T-helper 17 cell (primary cell): ENCODE measurements around the gene GRIN3B. TPM values are rescaled to one million over a fixed set of nuclear protein-coding genes. Genes with fewer than 3 reads are reported as not detected.
"Not testable (repeated sequence)": the region's sequence is repeated elsewhere in the genome, so short reads cannot be mapped to it uniquely, and the experiment has no call there.

Experiments used
- ATAC-seq: fragments of 150-1000 bp; cut with Tn5 transposase; 2 replicates; pipeline ENCODE4 v1.10.0; 2021; ENCODE audit warnings: mild to moderate bottlenecking, moderate library complexity
- DNase-seq, 3 donors: peaks; one replicate each; pipeline versions ENCODE4 v3.0.0 to v3.0.0-alpha.2; 2020 to 2021
- H3K9me3 ChIP-seq: one replicate; pipeline ENCODE4 v1.7.0; 2013; ENCODE audit warnings: low read length, mild to moderate bottlenecking; ENCODE audit not compliant: control insufficient read depth, poor library complexity, severe bottlenecking
- H3K27ac Mint-ChIP-seq: one replicate; pipeline ENCODE4 v1.8.0; 2022; ENCODE audit warnings: mild to moderate bottlenecking, moderate library complexity, mixed read lengths
- H3K27me3 Mint-ChIP-seq: one replicate; pipeline ENCODE4 v1.8.0; 2022; ENCODE audit warnings: mixed read lengths
- H3K36me3 Mint-ChIP-seq: one replicate; pipeline ENCODE4 v1.8.0; 2022; ENCODE audit warnings: low read depth, mixed read lengths
- H3K4me1 Mint-ChIP-seq: one replicate; pipeline ENCODE4 v1.8.0; 2022; ENCODE audit warnings: mild to moderate bottlenecking, mixed read lengths
- H3K4me3 Mint-ChIP-seq: one replicate; pipeline ENCODE4 v1.8.0; 2022; ENCODE audit warnings: mild to moderate bottlenecking, moderate library complexity, mixed read lengths
- total RNA-seq, 4 donors: library from RNA in 2 of 4; stranded (reverse) in 2 of 4; gene quantifications; one replicate each; pipeline ENCODE4 v1.2.3 and lab custom pipeline; 2022 to 2026

Gene GRIN3B
- total RNA-seq, 2 donors from 2014 or later, result 1.8 TPM; not detected in 1

DNA sequence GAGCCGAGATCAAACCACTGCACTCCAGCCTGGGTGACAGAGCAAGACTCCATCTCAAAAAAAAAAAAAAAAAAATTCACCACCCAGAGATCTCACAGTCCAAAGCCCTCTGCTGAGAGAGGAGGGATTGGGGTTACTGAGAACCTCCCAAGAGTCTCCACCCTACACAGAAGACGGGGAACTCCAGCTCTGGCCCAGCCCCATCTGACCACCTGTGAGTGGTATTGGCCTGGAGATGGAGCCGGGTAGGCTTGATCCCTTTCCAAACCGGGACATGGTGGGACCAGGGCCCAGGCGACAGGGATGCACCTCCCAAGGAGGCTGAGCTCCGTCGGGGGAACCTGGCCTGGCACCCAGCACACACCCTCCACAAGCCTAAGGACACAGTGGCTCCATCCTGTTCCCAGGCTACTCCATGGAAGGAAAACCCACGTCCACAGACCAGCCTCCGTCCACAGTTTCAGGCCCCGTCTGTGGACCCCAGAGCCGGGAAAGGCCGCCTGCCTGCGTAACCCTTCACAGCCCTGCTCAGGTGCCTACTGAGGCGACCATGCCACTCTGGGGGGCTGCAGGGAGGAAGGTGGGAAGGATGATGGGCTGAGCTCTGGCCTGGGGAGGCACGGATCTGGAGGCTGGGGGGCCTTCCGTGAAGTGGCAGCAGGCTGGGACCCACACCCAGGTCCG, 18.9 kb downstream of the GRIN3B start:
- Mint-ChIP-seq H3K4me1 (peaks cover 30% of the 10 kb centered on the region), H3K27ac (peak overlapping the region; percentile 76), H3K4me3 (peak overlapping the region; percentile 75)

DNA sequence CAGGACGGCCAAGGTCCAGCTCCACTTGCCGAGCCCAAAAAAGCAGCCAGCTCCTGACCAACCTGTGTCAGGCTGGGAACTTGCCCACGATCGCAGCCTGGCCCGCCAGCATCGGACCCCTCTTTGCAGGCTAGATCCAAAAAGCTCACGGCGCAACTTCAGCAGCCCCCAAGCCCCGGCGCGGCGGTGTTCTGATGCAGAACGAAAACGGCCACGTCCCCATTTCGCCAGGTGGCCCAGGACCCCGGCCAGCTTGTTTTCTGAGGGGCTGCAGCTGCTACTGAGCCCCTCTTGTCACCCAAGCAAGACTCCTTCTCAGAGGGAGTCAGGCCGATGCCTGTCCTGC, 19.4 kb downstream of the GRIN3B start:
- no peaks in the 10 kb centered on the region for H3K36me3 Mint-ChIP-seq
- H3K27ac Mint-ChIP-seq, result peak overlapping the region; percentile 94
- DNase-seq (peak in 1 of 3 donors; percentile 11), ATAC-seq (no peak)
- H3K27me3 Mint-ChIP-seq, result no peaks in the 10 kb centered on the region
- no peaks in the 10 kb centered on the region for H3K9me3 ChIP-seq
- H3K4me1 Mint-ChIP-seq, result peaks cover 28% of the 10 kb centered on the region
- H3K4me3 Mint-ChIP-seq, result peak overlapping the region; percentile 95

More for the DNA sequence above, 18.9 kb downstream of the GRIN3B start:
- no peaks in the 10 kb centered on the region for H3K36me3 Mint-ChIP-seq
- no peak for ATAC-seq
- no peak for DNase-seq
- no peaks in the 10 kb centered on the region for H3K27me3 Mint-ChIP-seq
- no peaks in the 10 kb centered on the region for H3K9me3 ChIP-seq

- Mint-ChIP-seq H3K27ac (peak overlapping the region; percentile 94), H3K4me3 (peak overlapping the region; percentile 95), H3K4me1 (peaks cover 30% of the 10 kb centered on the region), H3K36me3 (no peaks in the 10 kb centered on the region), H3K27me3 (no peaks in the 10 kb centered on the region)
- DNase-seq, result peak in 1 of 3 donors; percentile 9
- H3K9me3 ChIP-seq, result no peaks in the 10 kb centered on the region
- no peak for ATAC-seq
These were observed 20.0 kb downstream of the GRIN3B start for GRCh38 chr19:1019980-1020867.

DNA sequence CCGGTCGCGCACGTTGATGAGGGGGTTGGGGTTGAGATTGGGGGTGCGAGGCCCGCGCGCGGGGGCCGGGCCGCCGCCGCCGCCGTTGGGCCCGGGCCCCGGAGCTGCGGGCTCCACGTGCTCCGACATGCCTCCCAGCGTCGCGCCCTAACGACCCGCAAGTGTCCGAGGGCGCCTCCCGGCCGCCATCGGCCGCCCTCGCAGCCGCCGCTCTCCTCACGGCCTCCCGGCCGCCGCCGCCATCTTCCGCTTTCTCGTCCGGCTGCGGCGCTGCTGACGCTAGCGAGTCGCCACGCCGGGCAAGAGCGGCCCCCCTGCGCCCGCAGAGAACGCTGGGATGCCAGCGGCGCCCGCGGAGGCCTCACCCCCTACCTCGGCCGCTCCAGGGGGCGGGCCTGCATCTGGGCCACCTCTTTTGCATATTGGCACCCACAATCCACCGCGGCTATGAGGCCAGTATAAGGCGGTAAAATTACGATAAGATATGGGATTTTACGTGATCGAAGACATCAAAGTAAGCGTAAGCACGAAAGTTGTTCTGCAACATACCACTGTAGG, 20.7 kb downstream of the GRIN3B start, which contains the start of gene TMEM259:
Gene TMEM259 (minus strand): TSS at position 256 of the 558 bp plus-strand sequence. CDS start 127 bp downstream, at position 129.
- peak; percentile 89 for ATAC-seq
- H3K4me3 Mint-ChIP-seq, result peak within 1 kb of the TSS; percentile 95
- H3K27me3 Mint-ChIP-seq, result no peaks in the 10 kb centered on the region
- peaks cover 29% of the 10 kb centered on the region for H3K4me1 Mint-ChIP-seq
- H3K36me3 Mint-ChIP-seq, result no peaks in the 10 kb centered on the region
- DNase-seq, result peak; percentile 95 to 97 (median 96)
- no peaks in the 10 kb centered on the region for H3K9me3 ChIP-seq
- peak within 1 kb of the TSS; percentile 94 for H3K27ac Mint-ChIP-seq

GRCh38 chr19:1023883-1024188, 23.6 kb downstream of the GRIN3B start:
- H3K4me1 Mint-ChIP-seq, result peaks cover 26% of the 10 kb centered on the region
- not testable (repeated sequence) for H3K9me3 ChIP-seq, H3K27ac Mint-ChIP-seq, H3K4me3 Mint-ChIP-seq, ATAC-seq, DNase-seq, H3K36me3 Mint-ChIP-seq, H3K27me3 Mint-ChIP-seq

DNA sequence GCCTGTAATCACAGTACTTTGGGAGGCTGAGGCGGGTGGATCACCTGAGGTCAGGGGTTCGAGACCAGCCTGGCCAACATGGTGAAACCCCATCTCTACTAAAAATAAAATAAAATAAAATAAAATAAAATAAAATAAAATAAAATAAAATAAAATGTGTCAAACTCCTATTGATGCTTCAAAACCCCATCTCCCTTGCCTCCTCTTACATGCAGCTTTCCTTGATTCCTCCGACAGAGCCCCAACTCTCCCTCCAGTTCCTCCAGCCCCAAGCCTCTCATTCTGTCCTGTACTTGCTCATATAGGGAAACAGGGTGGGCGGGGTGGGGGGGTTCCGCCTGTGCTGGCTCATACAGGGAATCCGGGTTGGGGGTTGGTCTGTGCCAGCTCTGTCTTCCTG, 24.9 kb downstream of the GRIN3B start:
- DNase-seq, ATAC-seq, H3K36me3 Mint-ChIP-seq, H3K9me3 ChIP-seq, H3K27me3 Mint-ChIP-seq, H3K27ac Mint-ChIP-seq: not testable (repeated sequence)
- Mint-ChIP-seq H3K4me1 (peaks cover 24% of the 10 kb centered on the region), H3K4me3 (peak overlapping the region; percentile 56)

GRCh38 chr19:1025960-1026782, 26.0 kb downstream of the GRIN3B start, which contains the start of gene CNN2:
TSS of gene CNN2 (plus strand) at chr19:1026608. CDS start at chr19:1026662, 54 bp downstream.
- ATAC-seq, result peak; percentile 41
- Mint-ChIP-seq H3K27ac (peak within 1 kb of the TSS; percentile 90), H3K27me3 (no peaks in the 10 kb centered on the region), H3K36me3 (peaks cover 2% of the 10 kb centered on the region), H3K4me1 (peaks cover 30% of the 10 kb centered on the region), H3K4me3 (peak within 1 kb of the TSS; percentile 96)
- no peaks in the 10 kb centered on the region for H3K9me3 ChIP-seq
- DNase-seq, result peak; percentile 42 to 69 (median 60)

- H3K4me1 Mint-ChIP-seq, result peaks cover 24% of the 10 kb centered on the region
- peak overlapping the region; percentile 90 for H3K27ac Mint-ChIP-seq
- peak; percentile 11 for ATAC-seq
- peak overlapping the region; percentile 96 for H3K4me3 Mint-ChIP-seq
- DNase-seq, result no peak
- no peaks in the 10 kb centered on the region for H3K27me3 Mint-ChIP-seq
- peaks cover 2% of the 10 kb centered on the region for H3K36me3 Mint-ChIP-seq
- H3K9me3 ChIP-seq, result no peaks in the 10 kb centered on the region
These were observed 26.8 kb downstream of the GRIN3B start for GRCh38 chr19:1026783-1027649.

GRCh38 chr19:1027650-1028061, 27.4 kb downstream of the GRIN3B start:
- Mint-ChIP-seq H3K4me1 (peaks cover 26% of the 10 kb centered on the region), H3K27me3 (no peaks in the 10 kb centered on the region)
- ATAC-seq, result peak; percentile 11

DNA sequence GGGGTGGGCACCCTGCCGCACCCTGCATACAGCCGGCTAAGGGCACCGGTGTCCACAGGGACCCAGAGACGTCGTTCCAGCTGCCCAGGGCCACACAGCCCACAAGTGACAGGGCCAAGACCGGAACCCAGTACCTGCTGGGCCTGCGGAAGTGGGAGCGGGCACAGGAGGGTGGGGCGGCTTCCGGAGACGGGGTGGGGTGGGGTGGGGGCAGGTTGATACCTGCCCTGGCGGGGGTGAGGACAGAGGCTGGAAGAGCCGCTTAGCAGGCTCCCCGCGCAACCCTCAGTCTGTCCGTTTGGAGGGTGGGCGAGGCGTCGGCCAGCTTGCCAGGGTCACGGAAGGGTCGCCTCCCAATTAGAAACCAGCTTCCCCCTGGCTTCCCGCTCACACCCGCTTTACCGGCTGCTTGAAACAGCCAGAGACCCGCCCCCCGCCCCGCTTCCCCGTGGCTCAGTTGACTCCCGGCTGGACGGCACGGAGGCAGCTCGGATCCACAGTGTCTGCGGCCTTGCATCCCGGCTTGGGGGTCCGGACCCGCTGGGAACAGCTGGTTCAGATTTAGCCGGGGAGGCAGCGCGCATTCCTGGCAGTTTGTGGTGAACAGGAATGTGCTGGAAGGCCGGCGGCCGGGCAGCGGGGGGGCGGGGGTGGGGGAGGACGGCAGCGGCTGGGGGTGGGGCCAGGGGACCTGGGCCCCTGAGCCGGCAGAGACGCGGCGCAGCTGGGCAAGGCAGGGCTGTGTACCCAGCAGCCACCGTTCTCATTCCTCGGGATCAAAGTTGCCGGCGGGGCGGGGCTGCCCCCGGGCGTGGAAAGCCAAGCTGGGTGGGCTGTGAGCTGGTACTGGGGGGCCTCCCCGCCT, 28.1 kb downstream of the GRIN3B start:
- peak; percentile 41 to 43 (median 41) for DNase-seq
- ATAC-seq, result peak; percentile 29
- Mint-ChIP-seq H3K27me3 (no peaks in the 10 kb centered on the region), H3K4me3 (peak overlapping the region; percentile 96), H3K36me3 (peaks cover 2% of the 10 kb centered on the region), H3K4me1 (peaks cover 27% of the 10 kb centered on the region), H3K27ac (peak overlapping the region; percentile 90)
- no peaks in the 10 kb centered on the region for H3K9me3 ChIP-seq

More at GRCh38 chr19:1027650-1028061, 27.4 kb downstream of the GRIN3B start:
- H3K9me3 ChIP-seq, result no peaks in the 10 kb centered on the region
- Mint-ChIP-seq H3K27ac (peak overlapping the region; percentile 90), H3K36me3 (peaks cover 2% of the 10 kb centered on the region), H3K4me3 (peak overlapping the region; percentile 96)
- DNase-seq, result no peak

DNA sequence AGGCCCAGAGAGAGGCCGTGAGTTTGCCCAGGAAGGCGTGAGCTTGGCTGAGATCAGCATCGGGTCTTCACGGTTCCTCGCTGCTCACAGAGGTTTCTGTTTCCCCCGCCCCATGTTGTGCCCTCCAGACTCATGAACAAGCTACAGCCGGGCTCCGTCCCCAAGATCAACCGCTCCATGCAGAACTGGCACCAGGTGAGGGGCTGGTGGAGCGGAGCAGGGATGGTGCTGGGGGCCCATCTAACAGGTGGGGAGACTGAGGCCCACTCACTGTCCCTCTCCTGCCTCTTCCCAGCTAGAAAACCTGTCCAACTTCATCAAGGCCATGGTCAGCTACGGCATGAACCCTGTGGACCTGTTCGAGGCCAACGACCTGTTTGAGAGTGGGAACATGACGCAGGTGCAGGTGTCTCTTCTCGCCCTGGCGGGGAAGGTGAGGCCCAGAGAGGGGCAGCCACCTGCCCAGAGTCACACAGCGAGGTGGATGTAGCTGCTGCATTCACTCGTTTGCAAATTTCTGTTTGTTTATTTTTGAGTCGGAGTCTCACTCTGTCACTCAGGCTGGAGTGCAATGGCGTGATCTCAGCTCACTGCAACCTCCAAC, 32.1 kb downstream of the GRIN3B start:
- H3K27ac Mint-ChIP-seq, result peak overlapping the region; percentile 89
- no peaks in the 10 kb centered on the region for H3K27me3 Mint-ChIP-seq
- peaks cover 26% of the 10 kb centered on the region for H3K4me1 Mint-ChIP-seq
- peaks cover 9% of the 10 kb centered on the region for H3K36me3 Mint-ChIP-seq
- ATAC-seq (no peak), DNase-seq (no peak)
- H3K4me3 Mint-ChIP-seq, result no peak overlapping the region
- no peaks in the 10 kb centered on the region for H3K9me3 ChIP-seq
